ENCODE data around the gene RPL22L1. TPM values are rescaled to one million over a fixed set of nuclear protein-coding genes. Genes with fewer than 3 reads are reported as not detected.
A peak's percentile ranks its signal among the peaks of the same experiment; 100 is the strongest.

RPL22L1 gene
- total RNA-seq, 1 donor from 2014 or later, result 95.6 TPM

DNA sequence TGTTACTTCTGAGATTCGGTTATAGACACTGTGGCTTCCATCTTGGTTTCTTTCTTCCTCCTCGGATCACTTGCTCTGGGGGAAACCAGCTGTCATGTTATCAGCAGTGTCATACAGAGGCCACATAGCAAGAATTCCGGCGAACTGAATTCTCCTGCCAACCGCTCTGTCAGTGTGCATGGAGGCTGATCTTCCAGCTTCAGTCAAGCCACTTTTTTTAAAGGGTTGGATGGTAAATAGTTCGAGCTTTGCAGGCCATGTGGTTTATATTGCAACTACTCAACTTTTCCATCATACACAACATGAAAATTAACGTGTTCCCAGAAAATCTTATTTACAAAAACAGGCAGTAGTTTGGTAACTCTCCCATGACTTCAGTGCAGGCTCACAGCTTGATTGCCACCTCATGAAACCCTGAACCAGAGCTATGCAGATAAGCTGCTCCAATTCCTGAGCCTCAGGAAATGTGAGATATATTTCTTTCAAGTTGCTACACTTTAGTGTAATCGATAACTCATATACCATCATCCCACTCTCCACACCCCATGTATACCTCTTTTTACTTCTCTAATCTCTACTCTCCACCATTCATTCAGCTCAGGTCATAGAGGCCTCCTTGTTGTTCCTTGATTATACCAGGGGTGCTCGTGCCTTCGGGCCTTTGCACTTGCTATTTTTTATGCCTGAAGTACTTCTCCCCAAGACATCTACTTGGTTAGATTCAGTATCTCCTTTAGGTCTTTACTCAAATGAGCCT is 7.2 kb downstream of the RPL22L1 start:
- Histone ChIP-seq H3K9ac (ENCODE audit: low read length) (no peak overlapping the region), H3K4me3 (ENCODE audit: insufficient read depth, low read depth, low read length) (no peak overlapping the region)

DNA sequence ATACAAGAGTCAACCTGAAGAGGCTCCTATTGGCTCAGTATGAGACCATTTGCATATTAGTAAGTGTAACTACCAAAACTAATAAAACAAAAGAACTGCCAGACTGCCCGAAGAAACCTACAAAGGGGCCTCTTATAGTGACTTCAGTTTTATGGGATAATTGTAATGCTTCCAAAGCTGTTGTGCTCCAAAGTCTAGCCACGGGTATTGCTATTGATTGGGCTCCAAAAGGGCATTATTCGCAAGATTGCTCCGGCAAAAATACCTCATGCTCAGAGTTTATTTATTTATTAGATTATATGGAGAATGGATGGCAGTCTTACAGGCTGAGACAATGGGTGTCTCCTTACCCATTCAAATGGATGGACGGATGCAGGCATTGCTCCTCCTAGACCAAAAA is 11.4 kb downstream of the RPL22L1 start:
- Mint-ChIP-seq H3K4me3 (ENCODE audit: unreplicated experiment) (no peak overlapping the region), H3K27me3 (ENCODE audit: low read depth, unreplicated experiment) (peaks cover 4% of the 10 kb centered on the region), H3K27ac (ENCODE audit: unreplicated experiment) (no peak overlapping the region), H3K36me3 (ENCODE audit: low read depth, unreplicated experiment) (no peaks in the 10 kb centered on the region), H3K9me3 (ENCODE audit: unreplicated experiment) (peaks cover 4% of the 10 kb centered on the region), H3K4me1 (ENCODE audit: low read depth, unreplicated experiment) (peaks cover 4% of the 10 kb centered on the region)
- TF ChIP-seq, protein P1, sequence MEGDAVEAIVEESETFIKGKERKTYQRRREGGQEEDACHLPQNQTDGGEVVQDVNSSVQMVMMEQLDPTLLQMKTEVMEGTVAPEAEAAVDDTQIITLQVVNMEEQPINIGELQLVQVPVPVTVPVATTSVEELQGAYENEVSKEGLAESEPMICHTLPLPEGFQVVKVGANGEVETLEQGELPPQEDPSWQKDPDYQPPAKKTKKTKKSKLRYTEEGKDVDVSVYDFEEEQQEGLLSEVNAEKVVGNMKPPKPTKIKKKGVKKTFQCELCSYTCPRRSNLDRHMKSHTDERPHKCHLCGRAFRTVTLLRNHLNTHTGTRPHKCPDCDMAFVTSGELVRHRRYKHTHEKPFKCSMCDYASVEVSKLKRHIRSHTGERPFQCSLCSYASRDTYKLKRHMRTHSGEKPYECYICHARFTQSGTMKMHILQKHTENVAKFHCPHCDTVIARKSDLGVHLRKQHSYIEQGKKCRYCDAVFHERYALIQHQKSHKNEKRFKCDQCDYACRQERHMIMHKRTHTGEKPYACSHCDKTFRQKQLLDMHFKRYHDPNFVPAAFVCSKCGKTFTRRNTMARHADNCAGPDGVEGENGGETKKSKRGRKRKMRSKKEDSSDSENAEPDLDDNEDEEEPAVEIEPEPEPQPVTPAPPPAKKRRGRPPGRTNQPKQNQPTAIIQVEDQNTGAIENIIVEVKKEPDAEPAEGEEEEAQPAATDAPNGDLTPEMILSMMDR (IDR thresholded peaks at IDR 0.05; ENCODE audit: insufficient read depth, low read depth, low read length), result no peak
- no peak for TF ChIP-seq EZH2 (IDR thresholded peaks at IDR 0.05; ENCODE audit: insufficient read depth, low read length)
- DNase-seq (ENCODE audit: low read depth) (no peak), FAIRE-seq (no peak)
- Histone ChIP-seq H3K79me2 (ENCODE audit: insufficient read depth, low read length) (no peaks in the 10 kb centered on the region), H3K4me3 (ENCODE audit: insufficient read depth, low read depth, low read length) (no peak overlapping the region), H3K27me3 (ENCODE audit: insufficient read depth, low read length) (no peaks in the 10 kb centered on the region), H3K9ac (ENCODE audit: low read length) (no peak overlapping the region), H4K20me1 (ENCODE audit: insufficient read depth, low read length) (no peaks in the 10 kb centered on the region), H2AFZ (ENCODE audit: low read depth, low read length) (no peak overlapping the region), H3K27ac (ENCODE audit: low read depth, low read length) (no peak overlapping the region), H3K9me3 (ENCODE audit: insufficient read depth, low read depth, low read length) (no peaks in the 10 kb centered on the region), H3K36me3 (ENCODE audit: insufficient read depth, low read length) (no peaks in the 10 kb centered on the region), H3K4me1 (ENCODE audit: insufficient read depth, low read length) (peaks cover 5% of the 10 kb centered on the region), H3K4me2 (ENCODE audit: low read length) (no peak overlapping the region)

More for the DNA sequence above, 7.2 kb downstream of the RPL22L1 start:
- peaks cover 23% of the 10 kb centered on the region for H3K36me3 ChIP-seq (ENCODE audit: insufficient read depth, low read length)
- no peaks in the 10 kb centered on the region for H3K27me3 Mint-ChIP-seq (ENCODE audit: low read depth, unreplicated experiment)
- no peak overlapping the region for H3K27ac Mint-ChIP-seq (ENCODE audit: unreplicated experiment)
- H3K4me1 ChIP-seq (ENCODE audit: insufficient read depth, low read length), result peaks cover 6% of the 10 kb centered on the region
- no peak for FAIRE-seq
- no peaks in the 10 kb centered on the region for H3K9me3 Mint-ChIP-seq (ENCODE audit: unreplicated experiment)
- H3K27me3 ChIP-seq (ENCODE audit: insufficient read depth, low read length), result no peaks in the 10 kb centered on the region
- H3K79me2 ChIP-seq (ENCODE audit: insufficient read depth, low read length), result peaks cover 8% of the 10 kb centered on the region
- peaks cover 16% of the 10 kb centered on the region for H4K20me1 ChIP-seq (ENCODE audit: insufficient read depth, low read length)
- peaks cover 14% of the 10 kb centered on the region for H3K36me3 Mint-ChIP-seq (ENCODE audit: low read depth, unreplicated experiment)
- H3K9me3 ChIP-seq (ENCODE audit: insufficient read depth, low read depth, low read length), result no peaks in the 10 kb centered on the region
- H3K4me2 ChIP-seq (ENCODE audit: low read length), result no peak overlapping the region
- H3K27ac ChIP-seq (ENCODE audit: low read depth, low read length), result no peak overlapping the region
- peak; percentile 32 for DNase-seq (ENCODE audit: low read depth)
- peaks cover 12% of the 10 kb centered on the region for H3K4me1 Mint-ChIP-seq (ENCODE audit: low read depth, unreplicated experiment)
- H3K4me3 Mint-ChIP-seq (ENCODE audit: unreplicated experiment), result no peak overlapping the region
- H2AFZ ChIP-seq (ENCODE audit: low read depth, low read length), result no peak overlapping the region
- TF ChIP-seq, protein P1 (IDR thresholded peaks at IDR 0.05; ENCODE audit: insufficient read depth, low read depth, low read length), result no peak
- no peak for TF ChIP-seq EZH2 (IDR thresholded peaks at IDR 0.05; ENCODE audit: insufficient read depth, low read length)

DNA sequence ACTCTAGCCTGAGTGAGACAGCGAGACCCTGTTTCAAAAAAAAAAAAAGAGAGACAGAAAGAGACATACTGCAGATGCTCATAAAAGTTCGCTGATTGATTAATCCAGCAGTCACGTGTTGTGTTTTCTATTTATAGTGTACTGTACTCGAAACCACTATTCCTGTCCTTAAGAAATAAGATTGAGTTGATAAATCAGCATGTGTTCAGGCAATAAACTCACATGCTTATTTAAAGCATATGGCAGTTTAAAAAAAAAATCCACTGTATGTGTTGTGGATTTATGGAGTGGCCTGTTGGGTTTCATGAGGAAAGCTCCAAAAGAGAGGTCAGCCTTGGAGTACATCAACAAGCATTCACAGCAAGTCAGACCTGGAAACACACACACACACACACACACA is 17.7 kb downstream of the RPL22L1 start:
- no peak overlapping the region for H3K27ac Mint-ChIP-seq (ENCODE audit: unreplicated experiment)
- Histone ChIP-seq H3K4me3 (ENCODE audit: insufficient read depth, low read depth, low read length) (no peak overlapping the region), H3K27me3 (ENCODE audit: insufficient read depth, low read length) (no peaks in the 10 kb centered on the region), H3K4me1 (ENCODE audit: insufficient read depth, low read length) (peaks cover 1% of the 10 kb centered on the region), H3K9me3 (ENCODE audit: insufficient read depth, low read depth, low read length) (no peaks in the 10 kb centered on the region), H3K9ac (ENCODE audit: low read length) (no peak overlapping the region), H2AFZ (ENCODE audit: low read depth, low read length) (no peak overlapping the region), H3K4me2 (ENCODE audit: low read length) (no peak overlapping the region), H3K27ac (ENCODE audit: low read depth, low read length) (no peak overlapping the region), H3K36me3 (ENCODE audit: insufficient read depth, low read length) (no peaks in the 10 kb centered on the region), H4K20me1 (ENCODE audit: insufficient read depth, low read length) (no peaks in the 10 kb centered on the region), H3K79me2 (ENCODE audit: insufficient read depth, low read length) (no peaks in the 10 kb centered on the region)
- no peak for TF ChIP-seq EZH2 (IDR thresholded peaks at IDR 0.05; ENCODE audit: insufficient read depth, low read length)
- TF ChIP-seq, protein P1 (IDR thresholded peaks at IDR 0.05; ENCODE audit: insufficient read depth, low read depth, low read length), result no peak
- H3K36me3 Mint-ChIP-seq (ENCODE audit: low read depth, unreplicated experiment), result no peaks in the 10 kb centered on the region
- no peaks in the 10 kb centered on the region for H3K4me1 Mint-ChIP-seq (ENCODE audit: low read depth, unreplicated experiment)
- no peak overlapping the region for H3K4me3 Mint-ChIP-seq (ENCODE audit: unreplicated experiment)
- FAIRE-seq (no peak), DNase-seq (ENCODE audit: low read depth) (no peak)
- H3K9me3 Mint-ChIP-seq (ENCODE audit: unreplicated experiment), result peaks cover 4% of the 10 kb centered on the region
- peaks cover 9% of the 10 kb centered on the region for H3K27me3 Mint-ChIP-seq (ENCODE audit: low read depth, unreplicated experiment)
